ENCODE measurements around the gene C14orf180. TPM values are rescaled to one million over a fixed set of nuclear protein-coding genes. Genes with fewer than 3 reads are reported as not detected.

The C14orf180 gene
- total RNA-seq, 1 experiment from 2014 or later = not detected

GRCh38 chr14:104609666-104610065 lies 30.1 kb downstream of the C14orf180 start:
- no peak for DNase-seq (ENCODE audit: unreplicated experiment)
- POLR2A ChIA-PET = no interaction called here
- H3K36me3 Mint-ChIP-seq (ENCODE audit: insufficient read depth, unreplicated experiment) = no peaks in the 10 kb centered on the region
- intact Hi-C loops (cut with micrococcal nuclease) = no loop called here
- no peak overlapping the region for H3K27ac Mint-ChIP-seq (ENCODE audit: low read depth, unreplicated experiment)
- peaks cover 97% of the 10 kb centered on the region for H3K27me3 Mint-ChIP-seq (ENCODE audit: insufficient read depth, unreplicated experiment)
- TF ChIP-seq CTCF (IDR thresholded peaks at IDR 0.05; ENCODE audit: unreplicated experiment) = no peak
- no peak overlapping the region for H3K4me3 Mint-ChIP-seq (ENCODE audit: unreplicated experiment)
- H3K4me1 Mint-ChIP-seq (ENCODE audit: insufficient read depth, unreplicated experiment) = no peaks in the 10 kb centered on the region
- H3K9me3 Mint-ChIP-seq (ENCODE audit: unreplicated experiment) = no peaks in the 10 kb centered on the region
- CTCF ChIA-PET = no interaction called here
- BruUV-seq (replicated peaks) = no TSS peak

GRCh38 chr14:104610749-104611310 lies 31.3 kb downstream of the C14orf180 start:
- TF ChIP-seq CTCF (IDR thresholded peaks at IDR 0.05; ENCODE audit: unreplicated experiment) = no peak
- no peak for DNase-seq (ENCODE audit: unreplicated experiment)
- H3K9me3 Mint-ChIP-seq (ENCODE audit: unreplicated experiment) = no peaks in the 10 kb centered on the region
- H3K36me3 Mint-ChIP-seq (ENCODE audit: insufficient read depth, unreplicated experiment) = no peaks in the 10 kb centered on the region
- ChIA-PET CTCF (no interaction called here), POLR2A (no interaction called here)
- peaks cover 95% of the 10 kb centered on the region for H3K27me3 Mint-ChIP-seq (ENCODE audit: insufficient read depth, unreplicated experiment)
- H3K4me1 Mint-ChIP-seq (ENCODE audit: insufficient read depth, unreplicated experiment) = no peaks in the 10 kb centered on the region
- BruUV-seq (replicated peaks) = no TSS peak
- intact Hi-C loops (cut with micrococcal nuclease) = no loop called here
- no peak overlapping the region for H3K4me3 Mint-ChIP-seq (ENCODE audit: unreplicated experiment)
- no peak overlapping the region for H3K27ac Mint-ChIP-seq (ENCODE audit: low read depth, unreplicated experiment)

GRCh38 chr14:104611881-104612280 lies 32.3 kb downstream of the C14orf180 start:
- ChIA-PET CTCF (no interaction called here), POLR2A (no interaction called here)
- Mint-ChIP-seq H3K27me3 (ENCODE audit: insufficient read depth, unreplicated experiment) (peaks cover 95% of the 10 kb centered on the region), H3K36me3 (ENCODE audit: insufficient read depth, unreplicated experiment) (no peaks in the 10 kb centered on the region), H3K9me3 (ENCODE audit: unreplicated experiment) (no peaks in the 10 kb centered on the region), H3K4me1 (ENCODE audit: insufficient read depth, unreplicated experiment) (no peaks in the 10 kb centered on the region), H3K4me3 (ENCODE audit: unreplicated experiment) (no peak overlapping the region), H3K27ac (ENCODE audit: low read depth, unreplicated experiment) (no peak overlapping the region)
- intact Hi-C loops (cut with micrococcal nuclease) = no loop called here
- no peak for DNase-seq (ENCODE audit: unreplicated experiment)
- no peak for TF ChIP-seq CTCF (IDR thresholded peaks at IDR 0.05; ENCODE audit: unreplicated experiment)
- BruUV-seq (replicated peaks) = no TSS peak

GRCh38 chr14:104614126-104614812 lies 34.7 kb downstream of the C14orf180 start:
- POLR2A ChIA-PET = no interaction called here
- H3K27ac Mint-ChIP-seq (ENCODE audit: low read depth, unreplicated experiment) = no peak overlapping the region

More at GRCh38 chr14:104614126-104614812, 34.7 kb downstream of the C14orf180 start:
- H3K9me3 Mint-ChIP-seq (ENCODE audit: unreplicated experiment) = no peaks in the 10 kb centered on the region
- no peaks in the 10 kb centered on the region for H3K4me1 Mint-ChIP-seq (ENCODE audit: insufficient read depth, unreplicated experiment)
- H3K36me3 Mint-ChIP-seq (ENCODE audit: insufficient read depth, unreplicated experiment) = no peaks in the 10 kb centered on the region
- no peak for TF ChIP-seq CTCF (IDR thresholded peaks at IDR 0.05; ENCODE audit: unreplicated experiment)
- peaks cover 94% of the 10 kb centered on the region for H3K27me3 Mint-ChIP-seq (ENCODE audit: insufficient read depth, unreplicated experiment)
- DNase-seq (ENCODE audit: unreplicated experiment) = no peak
- intact Hi-C loops (cut with micrococcal nuclease) = no loop called here
- no TSS peak for BruUV-seq (replicated peaks)
- CTCF ChIA-PET = no interaction called here
- no peak overlapping the region for H3K4me3 Mint-ChIP-seq (ENCODE audit: unreplicated experiment)

Data from MCF 10A (cell line).